A549 (cell line): Measurements from ENCODE around the gene ZFHX2. TPM values are rescaled to one million over a fixed set of nuclear protein-coding genes. Genes with fewer than 3 reads are reported as not detected.

Experiments
- ATAC-seq, 2 experiments: fragments of 200-7000 bp in 1 of 2; fragments of >200 bp in 1 of 2; cut with Nextera tagmentation in 1 of 2; cut with Tn5 transposase in 1 of 2; 3 replicates each; pipeline versions ENCODE4 v1.8.0 to v1.9.1; 2018 to 2020; ENCODE audit warnings: mild to moderate bottlenecking in 1 of 2, moderate library complexity in 1 of 2
- CTCF ChIA-PET: fragments of 300-600 bp; sonication (Branson Sonifier 250); formaldehyde crosslinking; extraction: SDS; loops from one replicate; lab custom pipeline; 2021; ENCODE audit warnings: antibody characterized with exemption, inconsistent platforms; lab: Yijun Ruan, JAX
- POLR2A ChIA-PET: fragments of 350-600 bp; formaldehyde crosslinking; extraction: SDS; loops from one replicate; lab custom pipeline; 2021; ENCODE audit warnings: antibody characterized with exemption, inconsistent platforms; lab: Yijun Ruan, JAX
- DNase-seq, 2 experiments: peaks; one replicate each; pipeline versions ENCODE4 v3.0.0 to v3.0.0-alpha.2; 2011 to 2016; ENCODE audit warnings: low read depth in 1 of 2, low spot score in 1 of 2
- FAIRE-seq: peaks from 2 replicates; lab custom pipeline; 2011; peaks lifted over from hg19 to GRCh38; lab: Jason Lieb, UNC
- H3K27ac ChIP-seq, 2 experiments: fragments of >200 bp; sonication (Bioruptor Twin); formaldehyde crosslinking; 3 replicates each; pipeline ENCODE4 v1.5.1; 2016 to 2017
- H3K4me1 ChIP-seq: fragments of >200 bp; sonication (Bioruptor Twin); formaldehyde crosslinking; 3 replicates; pipeline ENCODE4 v1.6.1; 2016
- H3K4me2 ChIP-seq: fragments of >200 bp; sonication (Bioruptor Twin); formaldehyde crosslinking; 3 replicates; pipeline ENCODE4 v1.6.1; 2016
- H3K4me3 ChIP-seq: fragments of >200 bp; sonication (Bioruptor Twin); formaldehyde crosslinking; 3 replicates; pipeline ENCODE4 v1.5.1; 2016
- H3K9me3 ChIP-seq: fragments of >200 bp; sonication (Bioruptor Twin); formaldehyde crosslinking; 3 replicates; pipeline ENCODE4 v1.6.1; 2016
- BHLHE40 ChIP-seq: IDR thresholded peaks from 2 replicates; pipeline ENCODE4 v1.6.1; 2012; ENCODE audit warnings: low read depth, low read length, inconsistent platforms
- CBX2 ChIP-seq: fragments of 200-600 bp; sonication (generic); IDR thresholded peaks from 2 replicates; pipeline ENCODE4 v1.6.1; 2016; ENCODE audit warnings: low read depth, mild to moderate bottlenecking, borderline replicate concordance
- CBX8 ChIP-seq: fragments of 200-600 bp; sonication (generic); IDR thresholded peaks from 2 replicates; pipeline ENCODE4 v1.6.1; 2016
- CEBPB ChIP-seq, 2 experiments: fragments of >200 bp in 1 of 2; sonication (Bioruptor Twin) in 1 of 2; formaldehyde crosslinking in 1 of 2; IDR thresholded peaks; 2 replicates each; pipeline ENCODE4 v1.6.1; 2012 to 2016
- CHD2 ChIP-seq: fragments of 150-350 bp; IDR thresholded peaks from 2 replicates; pipeline ENCODE4 v1.6.1; 2014; ENCODE audit warnings: low read length; ENCODE audit not compliant: partially characterized antibody
- CHD4 ChIP-seq: fragments of 200-600 bp; sonication (generic); IDR thresholded peaks from 2 replicates; pipeline ENCODE4 v1.6.1; 2016; ENCODE audit warnings: antibody characterized with exemption, mild to moderate bottlenecking, borderline replicate concordance
- EHF ChIP-seq: fragments of 250-450 bp; sonication (Bioruptor Pico); IDR thresholded peaks from 2 replicates; pipeline ENCODE4 v1.5.0; 2020; ENCODE audit warnings: mild to moderate bottlenecking
- EHMT2 ChIP-seq: fragments of 200-600 bp; sonication (generic); IDR thresholded peaks from 2 replicates; pipeline ENCODE4 v1.6.1; 2016; ENCODE audit warnings: antibody characterized with exemption, low read depth, mild to moderate bottlenecking, moderate library complexity
- HDAC2 ChIP-seq: fragments of 200-600 bp; sonication (generic); IDR thresholded peaks from 2 replicates; pipeline ENCODE4 v1.6.1; 2016
- HEYL ChIP-seq: fragments of 250-450 bp; sonication (Bioruptor Pico); IDR thresholded peaks from 2 replicates; pipeline ENCODE4 v1.8.0; 2021; ENCODE audit warnings: mild to moderate bottlenecking, moderate library complexity
- HOXB13 ChIP-seq: fragments of 250-450 bp; sonication (Bioruptor Pico); IDR thresholded peaks from 2 replicates; pipeline ENCODE4 v1.5.0; 2020; ENCODE audit warnings: low read depth, mild to moderate bottlenecking, moderate library complexity
- HOXB5 ChIP-seq: fragments of 250-450 bp; sonication (Bioruptor Pico); IDR thresholded peaks from 2 replicates; pipeline ENCODE4 v1.5.0; 2020; ENCODE audit warnings: mild to moderate bottlenecking, moderate library complexity
- JUN ChIP-seq, 2 experiments: fragments of >200 bp; sonication (Bioruptor Twin); formaldehyde crosslinking; IDR thresholded peaks; 2 replicates in 1 of 2; 3 replicates in 1 of 2; pipeline ENCODE4 v1.6.1; 2016 to 2017
- KDM1A ChIP-seq: fragments of 200-600 bp; sonication (generic); IDR thresholded peaks from 2 replicates; pipeline ENCODE4 v1.6.1; 2016; ENCODE audit warnings: low read depth, mild to moderate bottlenecking
- MAFK ChIP-seq: fragments of 450-650 bp; IDR thresholded peaks from 2 replicates; pipeline ENCODE4 v1.6.1; 2014; ENCODE audit not compliant: partially characterized antibody
- MAX ChIP-seq: IDR thresholded peaks from 2 replicates; pipeline ENCODE4 v1.6.1; 2012
- MYC ChIP-seq: IDR thresholded peaks from 2 replicates; pipeline ENCODE4 v1.6.1; 2012; ENCODE audit warnings: mild to moderate bottlenecking, inconsistent platforms, low read length, improper control_type of control experiment, borderline replicate concordance
- NFE2L2 ChIP-seq: fragments of 150-350 bp; conservative IDR thresholded peaks from 2 replicates; pipeline ENCODE4 v1.6.1; 2014; ENCODE audit warnings: low read length
- POLR2AphosphoS2 ChIP-seq: conservative IDR thresholded peaks from 2 replicates; pipeline ENCODE4 v1.6.1; 2012; ENCODE audit warnings: low read length, improper control_type of control experiment, inconsistent platforms
- RAD21 ChIP-seq, 2 experiments: fragments of >200 bp in 1 of 2; sonication (Bioruptor Twin) in 1 of 2; formaldehyde crosslinking in 1 of 2; IDR thresholded peaks in 1 of 2; conservative IDR thresholded peaks in 1 of 2; 2 replicates in 1 of 2; 3 replicates in 1 of 2; pipeline ENCODE4 v1.6.1; 2012 to 2018; ENCODE audit warnings: inconsistent platforms in 1 of 2
- RARB ChIP-seq: fragments of 250-450 bp; sonication (Bioruptor Pico); IDR thresholded peaks from 2 replicates; pipeline ENCODE4 v1.8.0; 2021; ENCODE audit warnings: mild to moderate bottlenecking, moderate library complexity
- RFX5 ChIP-seq: fragments of 450-650 bp; IDR thresholded peaks from 2 replicates; pipeline ENCODE4 v1.7.1; 2014; ENCODE audit warnings: antibody characterized with exemption, mild to moderate bottlenecking, moderate library complexity
- ZC3H11A ChIP-seq: fragments of 450-650 bp; IDR thresholded peaks from 2 replicates; pipeline ENCODE4 v1.6.1; 2014; ENCODE audit warnings: antibody characterized with exemption, mild to moderate bottlenecking
- ZNF302 ChIP-seq: fragments of 250-450 bp; sonication (Bioruptor Pico); IDR thresholded peaks from 2 replicates; pipeline ENCODE4 v1.9.0; 2021; ENCODE audit warnings: inconsistent platforms, mild to moderate bottlenecking, moderate library complexity
- WGBS: methylation state at CpG from one replicate; pipeline ENCODE4 v1.1.6; 2017; ENCODE audit errors: missing lambda C conversion rate; 5-methylcytosine and 5-hydroxymethylcytosine counted together
- polyA plus RNA-seq, 4 experiments: library from polyadenylated mRNA; depleted of rRNA in 3 of 4; stranded (reverse); fragments of >200 nt; fragmentation: RNase III in 1 of 4; extraction: RNeasy Plus Mini Kit Qiagen cat#74134 plus additional on column Dnase treatment in 1 of 4; gene quantifications; 2 replicates in 3 of 4; 3 replicates in 1 of 4; pipeline ENCODE4 v1.2.3, GENCODE V29; 2011 to 2017
- TF ChIP-seq, protein P1 (sequence below): fragments of 200-600 bp; sonication (generic); IDR thresholded peaks from 2 replicates; pipeline ENCODE4 v1.6.1; 2016; ENCODE audit warnings: antibody characterized with exemption, mild to moderate bottlenecking, moderate library complexity
- TF ChIP-seq, protein P2 (sequence below): fragments of 250-450 bp; sonication (Bioruptor Pico); IDR thresholded peaks from 2 replicates; pipeline ENCODE4 v1.5.0; 2020; ENCODE audit warnings: low read depth, mild to moderate bottlenecking, moderate library complexity

ZFHX2 gene
- polyA plus RNA-seq, 2 of the 4 experiments (the other 2 are of a cell fraction), result 0.34 to 1.1 TPM

- no peak overlapping the region for H3K4me3 ChIP-seq
- DNase-seq (no peak), ATAC-seq (no peak), FAIRE-seq (no peak)
- WGBS, result 77% methylated on average over 7 of the region's 7 CpGs
- H3K9me3 ChIP-seq, result no peaks in the 10 kb centered on the region
- no peak overlapping the region for H3K4me2 ChIP-seq
- CTCF ChIA-PET, result interaction anchor here (0.7 to 21.4 kb wide), 4 partner anchors 8 to 127 kb away, joined by 3 to 553 read pairs (median 36); partner anchors contain the start of genes AP1G2 and THTPA
- TF ChIP-seq CHD2 (no peak), HEYL (CRISPR knock-in tag) (no peak), CBX8 (no peak), ZC3H11A (no peak)
- POLR2A ChIA-PET, result no interaction called here
- no peaks in the 10 kb centered on the region for H3K4me1 ChIP-seq
- H3K27ac ChIP-seq, result no peak overlapping the region
Measured at GRCh38 chr14:23487216-23487615, 64.3 kb downstream of the ZFHX2 start.

GRCh38 chr14:23486036-23486435, 65.5 kb downstream of the ZFHX2 start:
- no peaks in the 10 kb centered on the region for H3K4me1 ChIP-seq
- ATAC-seq, result no peak
- no peak for TF ChIP-seq RFX5
- TF ChIP-seq, protein P1, sequence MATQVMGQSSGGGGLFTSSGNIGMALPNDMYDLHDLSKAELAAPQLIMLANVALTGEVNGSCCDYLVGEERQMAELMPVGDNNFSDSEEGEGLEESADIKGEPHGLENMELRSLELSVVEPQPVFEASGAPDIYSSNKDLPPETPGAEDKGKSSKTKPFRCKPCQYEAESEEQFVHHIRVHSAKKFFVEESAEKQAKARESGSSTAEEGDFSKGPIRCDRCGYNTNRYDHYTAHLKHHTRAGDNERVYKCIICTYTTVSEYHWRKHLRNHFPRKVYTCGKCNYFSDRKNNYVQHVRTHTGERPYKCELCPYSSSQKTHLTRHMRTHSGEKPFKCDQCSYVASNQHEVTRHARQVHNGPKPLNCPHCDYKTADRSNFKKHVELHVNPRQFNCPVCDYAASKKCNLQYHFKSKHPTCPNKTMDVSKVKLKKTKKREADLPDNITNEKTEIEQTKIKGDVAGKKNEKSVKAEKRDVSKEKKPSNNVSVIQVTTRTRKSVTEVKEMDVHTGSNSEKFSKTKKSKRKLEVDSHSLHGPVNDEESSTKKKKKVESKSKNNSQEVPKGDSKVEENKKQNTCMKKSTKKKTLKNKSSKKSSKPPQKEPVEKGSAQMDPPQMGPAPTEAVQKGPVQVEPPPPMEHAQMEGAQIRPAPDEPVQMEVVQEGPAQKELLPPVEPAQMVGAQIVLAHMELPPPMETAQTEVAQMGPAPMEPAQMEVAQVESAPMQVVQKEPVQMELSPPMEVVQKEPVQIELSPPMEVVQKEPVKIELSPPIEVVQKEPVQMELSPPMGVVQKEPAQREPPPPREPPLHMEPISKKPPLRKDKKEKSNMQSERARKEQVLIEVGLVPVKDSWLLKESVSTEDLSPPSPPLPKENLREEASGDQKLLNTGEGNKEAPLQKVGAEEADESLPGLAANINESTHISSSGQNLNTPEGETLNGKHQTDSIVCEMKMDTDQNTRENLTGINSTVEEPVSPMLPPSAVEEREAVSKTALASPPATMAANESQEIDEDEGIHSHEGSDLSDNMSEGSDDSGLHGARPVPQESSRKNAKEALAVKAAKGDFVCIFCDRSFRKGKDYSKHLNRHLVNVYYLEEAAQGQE, result no peak
- TF ChIP-seq CHD2, result no peak
- TF ChIP-seq MAFK, result no peak
- no peak for TF ChIP-seq BHLHE40
- TF ChIP-seq, protein P2, sequence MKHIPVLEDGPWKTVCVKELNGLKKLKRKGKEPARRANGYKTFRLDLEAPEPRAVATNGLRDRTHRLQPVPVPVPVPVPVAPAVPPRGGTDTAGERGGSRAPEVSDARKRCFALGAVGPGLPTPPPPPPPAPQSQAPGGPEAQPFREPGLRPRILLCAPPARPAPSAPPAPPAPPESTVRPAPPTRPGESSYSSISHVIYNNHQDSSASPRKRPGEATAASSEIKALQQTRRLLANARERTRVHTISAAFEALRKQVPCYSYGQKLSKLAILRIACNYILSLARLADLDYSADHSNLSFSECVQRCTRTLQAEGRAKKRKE (CRISPR knock-in tag), result no peak
- no peak for TF ChIP-seq KDM1A
- TF ChIP-seq CHD4, result no peak
- TF ChIP-seq EHF (CRISPR knock-in tag), result no peak
- no peak for TF ChIP-seq HEYL (CRISPR knock-in tag)
- no peak for TF ChIP-seq RAD21 (conservative IDR thresholded peaks at IDR 0.05 in 1 of 2, IDR thresholded peaks at IDR 0.05 in 1 of 2)
- no peak for TF ChIP-seq HOXB13 (CRISPR knock-in tag)
- TF ChIP-seq MYC, result no peak
- no peak for TF ChIP-seq NFE2L2
- TF ChIP-seq CEBPB (IDR thresholded peaks at IDR 0.05), result no peak
- no peak for TF ChIP-seq ZNF302 (CRISPR knock-in tag)
- no peak for TF ChIP-seq EHMT2
- no peak for TF ChIP-seq MAX
- H3K4me3 ChIP-seq, result no peak overlapping the region
- H3K4me2 ChIP-seq, result no peak overlapping the region
- no peak for DNase-seq
- WGBS, result 98% methylated on average over 2 of the region's 2 CpGs
- CTCF ChIA-PET, result interaction anchor here (1.1 to 21.4 kb wide), 6 partner anchors 9 to 77 kb away, joined by 3 to 553 read pairs (median 23); partner anchors contain the start of genes AP1G2 and THTPA
- no peaks in the 10 kb centered on the region for H3K9me3 ChIP-seq
- H3K27ac ChIP-seq, result no peak overlapping the region
- POLR2A ChIA-PET, result no interaction called here
- FAIRE-seq, result no peak

GRCh38 chr14:23485326-23485725, 66.2 kb downstream of the ZFHX2 start:
- H3K4me2 ChIP-seq, result no peak overlapping the region
- POLR2A ChIA-PET, result no interaction called here
- 78% methylated on average over 4 of the region's 4 CpGs for WGBS
- TF ChIP-seq HDAC2 (no peak), RFX5 (no peak), EHMT2 (no peak), JUN (IDR thresholded peaks at IDR 0.05) (no peak), CBX2 (no peak), EHF (CRISPR knock-in tag) (no peak), HOXB5 (CRISPR knock-in tag) (no peak), RARB (CRISPR knock-in tag) (no peak), MAX (no peak), POLR2AphosphoS2 (no peak)
- TF ChIP-seq, protein P2 (CRISPR knock-in tag), result no peak
- H3K4me3 ChIP-seq, result no peak overlapping the region
- H3K27ac ChIP-seq, result no peak overlapping the region
- ATAC-seq (no peak), DNase-seq (no peak), FAIRE-seq (no peak)
- no peaks in the 10 kb centered on the region for H3K4me1 ChIP-seq
- no peaks in the 10 kb centered on the region for H3K9me3 ChIP-seq
- CTCF ChIA-PET, result interaction anchor here (0.6 to 21.4 kb wide), 8 partner anchors 9 to 218 kb away, joined by 3 to 553 read pairs (median 9); partner anchors contain the start of genes AP1G2 and THTPA
